NCI-H2196 treated with DMSO at 0.1 percent for 48 hours (cell line): ENCODE measurements around the gene AXIN1.
A peak's percentile ranks its signal among the peaks of the same experiment; 100 is the strongest.
"Not testable (repeated sequence)": the region's sequence is repeated elsewhere in the genome, so short reads cannot be mapped to it uniquely, and the experiment has no call there.

Experiments
- DNase-seq: peaks from one replicate; lab custom pipeline; 2025; ENCODE audit not compliant: unreplicated experiment; lab: John Stamatoyannopoulos, UW

Gene AXIN1

DNA sequence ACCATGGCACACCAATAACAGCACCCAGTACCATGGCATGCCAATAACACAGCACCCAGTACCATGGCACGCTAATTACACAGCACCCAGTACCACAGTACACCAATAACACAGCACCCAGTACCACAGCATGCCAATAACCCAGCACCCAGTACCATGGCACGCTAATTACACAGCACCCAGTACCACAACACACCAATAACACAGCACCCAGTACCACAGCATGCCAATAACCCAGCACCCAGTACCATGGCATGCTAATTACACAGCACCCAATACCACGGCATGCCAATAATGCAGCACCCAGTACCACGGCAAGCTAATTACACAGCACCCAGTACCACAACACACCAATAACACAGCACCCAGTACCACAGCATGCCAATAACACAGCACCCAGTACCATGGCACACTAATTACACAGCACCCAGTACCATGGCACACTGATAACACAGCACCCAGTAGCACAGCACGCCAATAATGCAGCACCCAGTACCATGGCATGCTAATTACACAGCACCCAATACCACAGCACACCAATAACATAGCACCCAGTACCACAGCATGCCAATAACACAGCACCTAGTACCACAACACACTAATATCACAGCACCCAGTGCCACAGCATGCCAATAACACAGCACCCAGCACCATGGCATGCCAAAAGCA is 18.2 kb downstream of the AXIN1 start:
- DNase-seq, result not testable (repeated sequence)

DNA sequence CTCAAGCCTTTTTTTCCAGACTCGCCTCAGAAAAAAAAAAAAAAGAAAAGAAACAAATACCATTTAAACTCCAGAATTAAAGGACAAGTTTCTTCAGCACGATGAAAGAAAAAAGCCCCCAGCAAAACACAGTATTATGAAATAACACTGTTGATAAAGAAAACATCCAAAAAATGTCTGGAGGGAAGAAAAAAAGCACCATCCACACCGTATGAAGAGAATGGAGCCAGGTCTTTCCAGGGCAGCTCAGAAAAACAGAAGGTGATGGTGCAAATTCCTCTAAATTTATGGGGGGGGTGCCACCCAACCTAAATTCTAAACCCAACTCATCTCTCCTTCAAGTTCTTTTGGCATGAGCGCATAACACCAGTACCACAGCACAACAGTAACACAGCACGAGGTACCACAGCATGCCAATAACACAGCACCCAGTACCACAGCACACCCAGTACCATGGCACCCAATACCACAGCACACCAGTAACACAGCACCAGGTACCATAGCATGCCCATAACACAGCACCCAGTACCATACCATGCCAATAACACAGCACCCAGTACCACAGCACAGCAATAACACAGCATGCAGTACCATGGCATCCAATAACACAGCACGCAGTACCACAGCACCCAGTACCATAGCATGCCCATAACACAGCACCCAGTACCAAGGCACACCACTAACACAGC is 19.0 kb downstream of the AXIN1 start:
- DNase-seq, result no peak

DNA sequence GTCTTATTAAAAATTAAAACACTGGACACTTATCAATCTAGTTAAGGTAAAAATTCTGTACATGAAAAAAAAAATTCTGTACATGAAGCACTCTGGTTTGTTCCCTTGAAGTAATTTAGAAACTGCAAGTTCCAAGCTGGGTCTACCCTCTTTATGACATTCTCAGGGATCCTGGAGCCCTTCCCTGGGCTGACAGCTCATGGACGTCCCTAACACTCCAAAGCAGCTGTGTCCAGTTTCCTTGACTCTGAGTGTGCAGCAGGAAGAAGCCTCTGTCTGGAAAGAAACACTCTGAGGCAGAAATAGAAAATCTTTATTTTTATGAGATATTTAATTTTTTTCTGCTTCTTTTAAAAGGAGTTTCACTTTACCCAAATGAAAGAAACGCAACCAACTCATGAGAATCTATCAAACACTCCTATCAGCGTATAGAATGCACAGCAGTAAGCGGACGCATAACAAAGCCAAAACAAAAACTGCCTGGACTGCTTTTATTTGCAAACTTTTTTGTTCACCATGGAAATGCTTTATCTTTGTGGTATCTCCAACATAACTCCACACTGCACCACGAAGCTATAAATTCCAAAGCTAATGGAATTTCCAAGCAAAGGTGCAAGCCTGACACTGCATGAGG is 21.2 kb downstream of the AXIN1 start:
- DNase-seq, result not testable (repeated sequence)

DNA sequence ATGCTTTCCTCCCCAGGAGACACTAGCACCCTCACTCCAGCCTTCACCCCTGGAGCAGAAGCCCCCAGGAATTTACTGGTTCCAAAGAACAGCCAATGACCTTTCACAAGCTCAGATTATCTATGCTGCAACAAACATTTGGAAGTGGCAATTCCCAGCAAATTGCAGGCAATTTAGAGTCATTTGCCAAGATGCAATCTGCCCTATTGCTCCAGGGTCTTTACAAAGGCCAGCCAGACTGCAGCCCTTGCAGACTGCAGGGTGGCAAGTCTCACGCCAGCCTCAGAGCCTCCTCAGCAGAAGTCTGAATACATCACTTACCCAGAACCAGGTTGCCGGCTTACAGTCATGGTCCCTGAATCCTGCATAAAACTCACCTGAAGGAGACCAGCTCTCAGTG is 21.8 kb downstream of the AXIN1 start:
- no peak for DNase-seq

DNA sequence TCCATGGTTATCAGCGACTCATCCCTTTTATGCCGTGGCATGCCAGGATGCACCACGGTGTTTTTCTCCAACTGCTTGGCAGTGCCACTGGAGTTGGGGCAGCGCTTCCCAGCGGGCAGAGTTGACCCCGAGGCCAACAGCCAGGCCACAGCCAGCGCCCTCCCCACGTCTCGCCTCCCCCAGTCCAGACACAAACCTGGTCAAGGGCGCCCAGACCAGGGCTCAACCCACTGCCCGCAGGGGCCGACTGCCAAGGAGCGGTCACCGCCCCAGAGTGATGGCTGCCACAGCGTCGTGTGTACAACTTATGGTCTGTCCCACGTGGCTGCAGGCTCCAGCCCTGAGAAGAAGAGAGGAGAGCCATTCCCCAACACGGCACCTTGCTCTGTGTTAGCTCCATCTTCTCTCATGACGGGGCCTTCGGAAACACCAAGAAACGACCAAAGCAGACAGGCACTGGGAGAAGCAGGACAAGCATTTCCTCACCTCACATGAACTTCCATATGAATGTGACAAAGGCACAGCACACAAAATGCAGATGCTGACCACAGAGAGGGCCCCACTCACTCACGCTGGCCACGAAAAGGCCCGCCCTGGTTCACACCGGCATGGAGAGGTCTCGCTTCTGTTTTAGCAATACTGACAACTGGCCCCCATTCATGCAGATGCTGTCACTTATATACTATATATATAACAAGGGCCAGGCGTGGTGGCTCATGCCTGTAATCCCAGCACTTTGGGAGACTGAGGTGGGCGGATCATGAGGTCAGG is 27.0 kb downstream of the AXIN1 start:
- DNase-seq, result no peak

DNA sequence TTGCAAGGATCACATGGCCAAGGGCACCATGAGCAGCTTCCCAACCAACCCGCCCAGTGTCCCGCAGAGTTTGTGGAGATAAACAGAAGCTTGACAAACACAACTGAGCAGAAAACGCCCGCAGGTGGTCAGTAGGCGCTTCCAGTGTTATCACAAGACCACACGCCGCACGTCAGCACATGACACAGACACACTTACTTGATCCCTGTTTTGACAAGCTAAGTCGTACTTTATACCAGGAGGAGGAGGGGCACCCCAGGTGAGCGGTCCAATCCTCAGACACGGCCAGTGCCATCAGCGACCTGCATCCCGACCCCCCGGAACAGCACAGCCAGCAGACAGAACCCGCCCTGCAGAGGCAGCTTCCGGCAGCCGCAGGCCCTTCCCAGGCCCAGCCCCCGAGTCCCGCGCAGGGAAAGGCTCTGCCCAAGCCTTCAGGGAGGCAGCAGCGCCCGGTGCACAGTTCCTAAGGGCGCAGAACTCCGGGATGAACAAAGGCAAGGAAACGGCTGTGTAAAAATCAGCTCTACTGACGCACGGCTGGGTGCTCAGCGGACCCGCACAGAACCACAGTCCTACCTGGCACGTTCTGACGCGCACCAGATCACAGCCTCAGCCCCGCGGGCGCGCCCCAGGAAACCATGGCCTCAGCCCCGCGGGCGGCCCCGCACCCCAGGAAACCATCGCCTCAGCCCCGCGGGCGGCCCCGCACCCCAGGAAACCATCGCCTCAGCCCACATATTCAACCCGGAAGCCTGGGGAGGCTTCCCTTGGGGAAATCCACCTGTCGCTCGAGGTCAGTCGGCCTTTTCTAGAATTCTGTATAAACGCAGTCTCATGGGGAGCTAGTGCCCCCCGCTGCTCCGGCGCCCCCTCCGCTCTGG is 27.8 kb downstream of the AXIN1 start:
- DNase-seq, result no peak

DNA sequence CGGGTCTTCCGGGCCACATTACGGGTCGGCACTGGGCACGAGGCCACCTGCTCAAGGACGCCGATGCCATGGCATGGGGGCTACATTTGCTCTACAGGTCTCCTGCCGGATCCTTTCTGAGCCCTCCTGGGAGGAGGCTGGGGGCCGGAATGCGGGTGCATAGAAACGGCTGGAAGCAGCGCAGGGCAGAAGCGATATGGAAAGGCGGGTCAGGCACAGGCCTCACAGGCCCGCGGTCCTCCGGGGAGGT is 28.4 kb downstream of the AXIN1 start:
- DNase-seq, result no peak

DNA sequence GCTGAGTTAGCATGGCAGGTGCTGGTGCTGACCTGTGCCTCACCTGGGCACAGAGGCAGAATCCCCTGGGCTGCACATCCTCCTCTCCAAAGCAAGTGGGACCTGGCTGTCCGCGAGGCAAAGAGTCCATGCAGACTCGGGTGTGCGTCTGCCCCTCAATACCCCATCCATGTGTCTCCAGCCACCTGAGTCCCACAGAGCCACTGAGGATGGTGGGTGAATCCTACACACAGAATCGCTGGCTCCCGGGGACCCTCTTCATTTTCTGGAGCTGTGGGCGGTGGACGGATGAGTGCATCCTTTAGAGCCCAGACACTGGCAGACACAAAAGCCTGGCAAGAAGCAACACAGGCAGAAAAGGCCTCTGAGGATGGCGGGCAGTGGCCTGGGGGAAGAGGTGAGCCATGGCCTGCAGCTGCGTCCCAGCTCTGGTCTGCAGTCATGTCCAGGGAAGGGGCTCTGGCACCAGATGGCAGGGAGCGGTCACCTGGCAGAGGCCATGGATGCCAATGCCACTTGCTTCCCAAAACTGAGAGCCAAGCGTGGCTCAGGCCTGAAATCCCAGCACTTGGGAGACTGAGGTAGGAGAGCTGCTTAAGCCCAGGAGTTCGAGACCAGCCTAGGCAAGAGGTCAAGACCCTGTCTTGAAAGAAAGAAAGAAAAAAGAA is 29.9 kb downstream of the AXIN1 start:
- no peak for DNase-seq

DNA sequence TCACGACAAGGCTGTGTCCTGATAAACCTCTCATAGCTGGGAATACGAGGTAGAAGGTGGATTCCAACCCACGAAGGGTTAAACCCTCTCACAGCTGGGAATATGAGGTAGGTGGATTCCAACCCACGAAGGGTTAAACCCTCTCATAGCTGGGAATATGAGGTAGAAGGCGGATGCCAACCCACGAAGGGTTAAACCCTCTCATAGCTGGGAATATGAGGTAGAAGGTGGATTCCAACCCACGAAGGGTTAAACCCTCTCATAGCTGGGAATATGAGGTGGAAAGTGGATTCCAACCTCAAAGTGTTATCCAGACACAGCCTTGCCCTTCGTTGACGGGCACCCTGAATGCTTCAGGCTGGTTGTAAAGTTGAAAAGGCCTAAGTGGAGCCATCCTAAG is 31.0 kb downstream of the AXIN1 start:
- no peak for DNase-seq

DNA sequence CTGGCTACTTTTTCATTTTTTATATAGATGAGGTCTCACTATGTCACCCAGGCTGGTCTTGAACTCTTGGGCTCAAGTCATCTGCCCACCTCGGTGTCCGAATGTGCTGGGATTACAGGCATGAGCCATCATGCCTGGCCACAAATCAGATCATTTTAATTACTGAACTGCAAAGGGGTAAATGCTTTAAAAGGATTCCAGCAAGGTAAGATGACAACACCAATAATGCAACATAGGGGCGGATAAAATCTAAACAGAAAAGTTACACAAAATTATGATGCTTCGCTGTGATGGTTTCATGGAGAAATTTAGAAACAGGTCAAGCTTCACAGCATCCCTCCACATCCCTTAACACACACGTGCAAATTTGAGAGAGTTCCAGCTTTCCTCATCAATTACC is 32.3 kb downstream of the AXIN1 start:
- no peak for DNase-seq

DNA sequence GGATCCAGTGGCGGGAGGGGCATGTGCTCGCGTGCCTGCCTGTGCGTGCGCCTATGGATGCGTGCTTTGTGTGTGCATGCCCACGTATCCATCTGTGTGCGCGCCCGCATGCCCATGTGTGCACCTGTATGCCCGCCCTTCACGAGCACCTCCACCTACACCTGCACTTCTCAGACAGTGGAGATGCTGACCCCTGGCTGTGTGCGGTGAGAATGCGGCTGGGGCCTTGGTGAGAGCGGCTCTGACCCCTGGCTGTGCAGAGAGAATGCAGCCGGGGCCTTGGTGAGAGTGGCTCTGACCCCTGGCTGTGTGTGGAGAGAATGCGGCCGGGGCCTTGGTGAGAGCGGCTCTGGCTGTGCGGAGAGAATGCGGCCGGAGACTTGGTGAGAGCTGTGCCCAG is 33.9 kb downstream of the AXIN1 start:
- peak; percentile 15 for DNase-seq

DNA sequence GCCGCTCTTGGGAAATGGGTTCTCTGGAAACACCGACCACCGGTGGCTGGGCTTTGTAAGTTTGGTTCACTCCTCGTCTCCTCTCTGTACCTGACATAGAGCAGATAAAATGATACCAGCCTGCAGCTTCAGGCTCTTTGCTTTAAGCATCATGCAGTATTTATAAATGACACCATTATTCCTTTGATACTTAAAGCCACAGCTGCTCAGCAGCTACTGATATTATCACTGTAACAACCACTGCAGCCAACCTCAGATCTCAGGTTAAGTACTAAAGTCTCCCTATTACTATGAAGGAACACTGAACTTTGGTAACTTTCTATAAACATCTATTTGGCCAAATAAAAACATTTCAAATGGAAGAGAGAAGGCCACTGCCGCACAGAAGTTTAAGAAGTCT is 34.9 kb downstream of the AXIN1 start:
- no peak for DNase-seq

DNA sequence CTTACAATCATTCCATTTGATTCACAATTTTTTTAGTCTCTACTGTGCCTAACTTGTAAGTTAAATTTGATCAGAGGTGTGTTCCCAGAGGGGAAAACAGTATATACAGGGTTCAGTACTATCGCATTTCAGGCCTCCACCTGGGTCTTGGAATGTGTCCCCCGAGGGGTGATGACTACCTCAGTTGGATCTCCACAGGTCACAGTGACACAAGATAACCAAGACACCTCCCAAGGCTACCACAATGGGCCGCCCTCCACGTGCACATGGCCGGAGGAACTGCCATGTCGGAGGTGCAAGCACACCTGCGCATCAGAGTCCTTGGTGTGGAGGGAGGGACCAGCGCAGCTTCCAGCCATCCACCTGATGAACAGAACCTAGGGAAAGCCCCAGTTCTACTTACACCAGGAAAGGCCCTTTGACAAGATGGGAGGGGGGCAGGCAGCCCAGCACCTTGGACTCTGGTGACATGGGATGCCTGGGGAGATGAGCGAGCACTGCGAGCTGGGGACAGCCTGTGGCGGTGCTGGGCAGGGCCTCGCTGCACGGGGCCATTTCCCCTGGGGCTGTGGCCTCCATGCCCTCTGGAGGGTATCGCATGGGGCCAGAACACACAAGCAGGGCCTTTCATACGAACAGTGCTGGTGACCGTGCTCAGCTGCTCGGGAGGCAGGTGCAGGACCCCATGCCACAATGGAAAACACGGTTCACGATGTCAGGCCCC is 35.6 kb downstream of the AXIN1 start:
- DNase-seq, result no peak

DNA sequence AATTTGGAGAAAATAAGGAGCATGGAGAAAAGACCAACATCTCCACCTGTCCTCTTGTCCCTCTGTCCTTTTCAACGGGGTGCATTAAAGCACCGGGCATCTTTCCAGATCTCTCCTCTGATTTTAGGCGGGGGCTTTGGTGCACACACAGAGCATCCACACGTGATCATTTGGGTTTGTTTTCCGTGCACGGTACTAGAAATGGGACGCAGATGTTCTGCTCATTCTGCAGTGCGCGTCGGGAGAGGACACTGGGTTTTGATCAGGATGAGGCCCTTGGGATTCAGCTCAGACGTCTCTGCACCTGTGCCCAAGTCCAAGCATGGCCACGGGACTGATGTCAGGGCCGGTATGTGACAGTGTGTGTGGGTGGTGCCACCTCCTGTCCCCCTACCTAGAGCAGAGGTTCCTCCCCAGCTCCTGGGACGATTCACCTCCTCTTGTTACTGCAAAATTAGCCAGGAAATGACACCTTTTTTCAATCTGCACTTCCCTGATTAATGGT is 37.7 kb downstream of the AXIN1 start:
- no peak for DNase-seq

DNA sequence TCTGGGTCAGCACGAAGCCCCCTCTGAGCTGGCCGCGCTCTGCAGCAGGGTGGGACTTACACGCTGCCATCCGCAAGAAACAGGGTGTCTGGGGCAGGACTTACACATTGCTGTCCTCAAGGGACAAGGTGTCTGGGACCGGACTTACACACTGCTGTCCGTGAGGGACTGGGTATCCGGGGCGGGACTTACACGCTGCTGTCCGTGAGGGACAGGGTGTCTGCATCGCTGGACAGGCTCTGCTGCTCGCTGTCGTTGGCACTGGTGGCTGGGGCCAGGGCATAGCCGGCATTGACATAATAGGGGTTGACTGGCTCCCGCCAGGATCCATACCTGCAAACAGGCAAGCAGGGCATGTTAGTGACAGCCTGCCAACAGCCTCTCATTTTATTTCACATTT is 38.2 kb downstream of the AXIN1 start:
- DNase-seq, result no peak

DNA sequence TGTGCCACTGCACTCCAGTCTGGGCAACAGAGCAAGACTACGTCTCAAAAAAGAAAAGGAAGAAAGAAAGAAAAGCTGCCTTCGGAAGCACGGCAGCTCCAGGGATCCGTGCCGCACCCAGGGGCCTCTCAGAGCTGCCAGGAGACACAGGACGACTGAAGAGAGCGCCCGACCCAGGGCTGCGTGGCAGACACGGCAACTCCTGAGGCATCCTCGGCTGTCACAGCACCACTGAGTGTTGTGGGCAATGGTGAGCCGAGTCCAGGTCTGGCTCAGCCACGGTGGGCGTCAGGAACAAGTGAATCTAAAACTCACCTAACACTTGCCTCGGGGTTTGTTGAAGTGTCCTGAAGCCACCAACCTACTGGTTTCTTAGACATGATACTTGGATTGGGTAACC is 40.8 kb downstream of the AXIN1 start:
- DNase-seq, result no peak

DNA sequence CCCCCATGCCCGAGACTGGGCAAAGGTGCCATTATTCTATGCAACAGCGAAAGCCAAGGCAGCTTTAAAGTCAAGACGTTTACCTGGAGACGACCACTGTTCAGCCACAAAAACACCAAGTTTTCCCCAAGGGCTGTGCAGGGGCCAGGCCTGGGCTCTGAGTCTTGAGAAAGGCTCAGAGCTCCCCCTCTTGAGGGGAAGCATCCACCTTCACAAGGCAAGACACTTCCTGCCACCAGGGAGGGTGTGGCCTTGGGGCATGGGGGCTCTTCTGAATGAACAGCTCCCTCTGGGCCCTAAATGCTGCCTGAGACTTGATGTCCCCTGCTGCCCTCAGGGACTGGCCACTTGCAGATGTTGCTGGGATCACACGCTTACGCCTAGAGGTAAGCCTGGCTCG is 43.0 kb downstream of the AXIN1 start:
- no peak for DNase-seq

DNA sequence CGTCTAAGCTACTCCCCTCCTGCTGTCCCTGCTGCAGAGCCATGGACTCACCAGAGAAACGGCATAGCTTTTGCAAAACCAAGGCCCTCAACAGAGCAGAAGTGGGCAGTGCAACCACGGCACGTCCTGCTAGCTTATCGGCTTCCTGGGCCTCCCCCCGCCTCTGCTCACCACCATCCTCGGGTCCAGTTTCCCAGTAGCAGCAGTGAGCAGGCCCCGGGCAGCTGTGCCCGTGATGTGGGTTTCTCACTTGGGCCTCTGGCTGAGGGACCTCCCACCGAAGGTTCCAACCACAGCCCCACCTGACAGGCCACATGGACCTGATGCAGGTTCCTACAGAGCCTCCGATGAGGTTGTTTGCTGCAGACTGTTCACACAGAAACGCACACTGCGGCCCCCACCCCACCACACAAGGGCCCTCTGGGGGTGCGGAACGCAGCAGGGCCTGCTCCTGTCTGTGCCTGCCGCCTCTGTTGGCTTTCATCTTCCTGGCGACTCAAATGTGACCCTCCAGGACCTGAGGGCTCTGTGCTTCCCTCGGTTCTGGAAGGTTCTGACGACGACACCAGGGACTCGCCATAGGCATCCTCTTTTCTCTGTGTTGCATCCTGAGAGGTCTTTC is 44.7 kb downstream of the AXIN1 start:
- no peak for DNase-seq

DNA sequence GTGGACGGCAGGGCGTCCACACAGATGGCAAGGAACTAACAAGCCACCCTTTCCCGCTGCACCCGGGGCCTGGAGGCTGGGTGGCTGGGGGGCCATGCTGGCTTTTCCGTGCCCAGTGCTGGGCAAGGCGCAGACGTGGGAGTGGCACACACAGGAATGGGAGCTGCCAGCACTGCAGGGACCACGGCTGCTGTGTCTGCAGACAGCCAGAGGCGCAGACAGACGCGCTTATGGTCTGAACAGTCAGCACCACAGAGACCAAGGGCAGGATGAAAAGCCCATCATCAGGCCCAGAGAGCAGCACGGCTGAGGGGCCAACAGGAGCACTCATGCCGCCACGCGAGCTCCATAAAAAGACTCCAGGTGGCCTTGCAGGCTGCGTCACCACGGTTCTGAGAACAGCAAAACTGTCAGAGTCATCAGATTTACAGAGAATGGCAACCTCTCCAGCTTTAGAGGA is 45.6 kb downstream of the AXIN1 start:
- no peak for DNase-seq
